GM12878 (cell line): ENCODE measurements around the gene TRPM7. TPM values are rescaled to one million over a fixed set of nuclear protein-coding genes. Genes with fewer than 3 reads are reported as not detected.
A peak's percentile ranks its signal among the peaks of the same experiment; 100 is the strongest.

Experiments used
- ATAC-seq: fragments of 200-7000 bp; cut with Tn5 transposase; 3 replicates; pipeline ENCODE4 v1.9.1; 2020; ENCODE audit warnings: mild to moderate bottlenecking, moderate library complexity
- BruUV-seq: library from RNA; stranded (reverse); fragments of 400-500 nt; replicated peaks from 2 replicates; lab custom pipeline; 2021; lab: Mats Ljungman, UMichigan
- CTCF ChIA-PET: fragments of 300-600 bp; sonication (Branson Sonifier 250); formaldehyde crosslinking; extraction: SDS; loops from one replicate; lab custom pipeline; 2021; ENCODE audit warnings: inconsistent platforms; lab: Yijun Ruan, JAX
- POLR2A ChIA-PET: fragments of 350-600 bp; formaldehyde crosslinking; extraction: SDS; loops from one replicate; lab custom pipeline; 2021; ENCODE audit warnings: inconsistent platforms; lab: Charles Lee
- RAD21 ChIA-PET: fragments of 300-600 bp; sonication (Branson Sonifier 250); formaldehyde crosslinking; loops from one replicate; lab custom pipeline; 2023; ENCODE audit warnings: antibody characterized with exemption; ENCODE audit not compliant: unreplicated experiment; lab: Charles Lee
- SMC1A ChIA-PET: fragments of 300-600 bp; sonication (Branson Sonifier 250); formaldehyde crosslinking; loops from one replicate; lab custom pipeline; 2023; ENCODE audit not compliant: unreplicated experiment, uncharacterized antibody; lab: Charles Lee
- DNase-seq: peaks from one replicate; pipeline ENCODE4 v3.0.0-alpha.2; 2011; ENCODE audit warnings: low read depth, low spot score
- FAIRE-seq: peaks from 3 replicates; lab custom pipeline; 2011; peaks lifted over from hg19 to GRCh38; lab: Jason Lieb, UNC
- H2AFZ ChIP-seq: 2 replicates; pipeline ENCODE4 v1.6.0; 2011; ENCODE audit warnings: low read depth, low read length, control low read depth; ENCODE audit not compliant: control insufficient read depth
- H3K27ac ChIP-seq: 2 replicates; pipeline ENCODE4 v1.5.1; 2011; ENCODE audit warnings: control low read depth; ENCODE audit not compliant: control insufficient read depth, insufficient read depth
- H3K27me3 ChIP-seq, 2 experiments: replicated peaks in 1 of 2; 2 replicates each; pipeline versions ENCODE4 v1.6.0 to v1.6.1; 2011; ENCODE audit warnings: low read length in 1 of 2; ENCODE audit not compliant: control insufficient read depth in 2 of 2, insufficient read depth in 2 of 2
- H3K36me3 ChIP-seq, 2 experiments: 2 replicates each; pipeline ENCODE4 v1.5.1; 2011; ENCODE audit warnings: low read length in 1 of 2; ENCODE audit not compliant: control insufficient read depth in 2 of 2, insufficient read depth in 2 of 2
- H3K4me1 ChIP-seq: 2 replicates; pipeline ENCODE4 v1.6.1; 2011; ENCODE audit warnings: mild to moderate bottlenecking, low read length, moderate library complexity, mixed read lengths; ENCODE audit not compliant: control insufficient read depth, insufficient read depth
- H3K4me2 ChIP-seq: 2 replicates; pipeline ENCODE4 v1.6.0; 2011; ENCODE audit warnings: control low read depth; ENCODE audit not compliant: control insufficient read depth, insufficient read depth
- H3K4me3 ChIP-seq: fragments of 200-600 bp; sonication (generic); 2 replicates; pipeline ENCODE4 v1.5.1; 2016
- H3K79me2 ChIP-seq: 2 replicates; pipeline ENCODE4 v1.6.0; 2011; ENCODE audit warnings: low read length; ENCODE audit not compliant: control insufficient read depth, insufficient read depth
- H3K9ac ChIP-seq: 2 replicates; pipeline ENCODE4 v1.8.0; 2011; ENCODE audit warnings: low read length, control low read depth, mixed read lengths; ENCODE audit not compliant: control insufficient read depth, insufficient read depth
- H3K9me3 ChIP-seq: replicated peaks from 3 replicates; pipeline ENCODE4 v1.5.1; 2011; ENCODE audit warnings: mild to moderate bottlenecking, low read length; ENCODE audit not compliant: control insufficient read depth, insufficient read depth
- H4K20me1 ChIP-seq: 2 replicates; pipeline ENCODE4 v1.6.0; 2011; ENCODE audit not compliant: control insufficient read depth, insufficient read depth
- CREM ChIP-seq: IDR thresholded peaks from 2 replicates; pipeline ENCODE4 v1.6.1; 2014; ENCODE audit warnings: antibody characterized with exemption, low read depth
- EP300 ChIP-seq, 2 experiments: fragments of 150-350 bp in 1 of 2; IDR thresholded peaks; 2 replicates each; pipeline ENCODE4 v1.6.1; 2011 to 2012; ENCODE audit warnings: low read depth in 2 of 2, low read length in 2 of 2, borderline replicate concordance in 1 of 2, improper control_type of control experiment in 1 of 2, inconsistent platforms in 1 of 2; ENCODE audit not compliant: control insufficient read depth in 1 of 2
- FOS ChIP-seq: IDR thresholded peaks from 3 replicates; pipeline ENCODE4 v1.6.1; 2011; ENCODE audit warnings: borderline replicate concordance; ENCODE audit not compliant: insufficient read length; ENCODE audit errors: extremely low read depth
- JUND ChIP-seq: IDR thresholded peaks from 2 replicates; pipeline ENCODE4 v1.6.1; 2012; ENCODE audit warnings: low read depth, mild to moderate bottlenecking, low read length, improper control_type of control experiment, moderate library complexity
- MTA3 ChIP-seq: IDR thresholded peaks from 2 replicates; pipeline ENCODE4 v1.6.1; 2012; ENCODE audit warnings: low read length, inconsistent platforms, borderline replicate concordance
- SP1 ChIP-seq: IDR thresholded peaks from one replicate; pipeline ENCODE4 v1.6.1; 2011; ENCODE audit warnings: low read depth, low read length
- SREBF1 ChIP-seq: IDR thresholded peaks from 2 replicates; pipeline ENCODE4 v1.6.1; 2012; ENCODE audit warnings: mild to moderate bottlenecking, low read length
- SUPT20H ChIP-seq: IDR thresholded peaks from 2 replicates; pipeline ENCODE4 v1.6.1; 2011; ENCODE audit warnings: low read depth, mild to moderate bottlenecking, low read length, moderate library complexity, borderline replicate concordance; ENCODE audit not compliant: control insufficient read depth
- ZNF384 ChIP-seq: IDR thresholded peaks from 2 replicates; pipeline ENCODE4 v1.6.1; 2012; ENCODE audit warnings: low read depth, mild to moderate bottlenecking, low read length, improper control_type of control experiment, borderline replicate concordance
- in situ Hi-C: fragments of 300-500 bp; cut with MboI; formaldehyde crosslinking; loops from 9 replicates; pipeline ENCODE4 v1.14.3; 2018; ENCODE audit warnings: mixed read lengths
- intact Hi-C: fragments of 100-400 bp; cut with micrococcal nuclease; formaldehyde crosslinking; loops from one replicate; pipeline ENCODE4 v1.14.2; 2022; ENCODE audit not compliant: unreplicated experiment
- polyA plus RNA-seq, 11 experiments: library from polyadenylated mRNA; depleted of rRNA in 4 of 11; unstranded in 6 of 11; stranded (reverse) in 5 of 11; fragments of >200 nt; fragmentation: Nextera tagmentation in 4 of 11; fragmentation: Illumina TruSeq in 1 of 11; extraction: Ambion mirVana in 4 of 11; extraction: Trizol in 1 of 11; gene quantifications; 1 replicate in 1 of 11; 2 replicates in 10 of 11; pipeline versions ENCODE4 v1.2.1 to v1.2.3, GENCODE V29; 2011 to 2016; ENCODE audit warnings: inconsistent platforms in 2 of 11, missing spikeins in 2 of 11, low read depth in 1 of 11
- total RNA-seq, 4 experiments: library from RNA; depleted of rRNA in 3 of 4; stranded (reverse); fragments of >200 nt in 3 of 4; fragmentation: Illumina TruSeq in 1 of 4; extraction: Trizol in 1 of 4; gene quantifications; 2 replicates each; pipeline versions ENCODE4 v1.2.1 to v1.2.3, GENCODE V29; 2013 to 2021
- TF ChIP-seq, protein P1 (sequence below): fragments of 450-650 bp; IDR thresholded peaks from 2 replicates; pipeline ENCODE4 v1.6.1; 2017; ENCODE audit warnings: low read depth, mild to moderate bottlenecking, moderate library complexity
- TF ChIP-seq, protein P2 (sequence below), 3 experiments: IDR thresholded peaks in 2 of 3; conservative IDR thresholded peaks in 1 of 3; 2 replicates each; pipeline ENCODE4 v1.5.1; 2011; ENCODE audit warnings: low read depth in 3 of 3, low read length in 3 of 3, mild to moderate bottlenecking in 3 of 3, control low read depth in 2 of 3, moderate library complexity in 2 of 3, inconsistent platforms in 1 of 3, mixed read lengths in 1 of 3; ENCODE audit not compliant: control insufficient read depth in 2 of 3, insufficient read depth in 1 of 3; ENCODE audit errors: extremely low read depth in 1 of 3
- TF ChIP-seq, protein P3 (sequence below): fragments of 450-650 bp; IDR thresholded peaks from 2 replicates; pipeline ENCODE4 v1.6.1; 2017; ENCODE audit warnings: borderline replicate concordance
- TF ChIP-seq, protein P4 (sequence below): IDR thresholded peaks from 2 replicates; pipeline ENCODE4 v1.6.1; 2012; ENCODE audit warnings: improper control_type of control experiment, low read depth, low read length; ENCODE audit not compliant: insufficient replicate concordance

Gene TRPM7
- total and polyA plus RNA-seq, 10 of the 15 experiments (the other 5 are each of a cell fraction or from before 2014, with no cell fraction given): 4.5 to 49.7 (median 22.5) TPM

DNA sequence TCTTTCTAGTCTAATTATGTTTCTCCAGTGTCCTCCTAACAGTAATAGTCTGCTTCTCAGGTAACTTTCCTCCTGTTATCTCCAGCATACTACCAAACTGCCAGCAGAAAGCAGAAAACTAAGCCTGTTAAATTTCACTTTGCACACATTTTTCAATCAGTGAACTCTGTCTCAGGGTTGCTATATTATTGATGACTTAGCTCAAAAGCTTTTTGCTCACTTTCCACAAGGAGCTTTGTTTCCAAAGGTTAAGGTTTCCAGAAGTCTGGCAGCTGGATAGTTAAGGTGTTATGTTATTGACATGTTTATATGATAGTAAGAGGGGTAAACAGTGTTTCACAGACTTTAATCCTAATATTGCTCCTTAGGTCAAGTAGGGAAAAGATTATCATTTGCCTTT, 5.1 kb downstream of the TRPM7 start:
- RAD21 ChIA-PET: interaction anchor here (0.7 to 0.9 kb wide), 2 partner anchors 9 to 204 kb away, joined by 3 read pairs; no protein-coding TSS in a partner anchor
- Histone ChIP-seq H3K27ac (no peak overlapping the region), H4K20me1 (no peaks in the 10 kb centered on the region), H3K4me1 (peaks cover 3% of the 10 kb centered on the region; the same call in 1 of the 2 replicates), H3K9ac (no peak overlapping the region), H2AFZ (no peak overlapping the region), H3K36me3 (peaks cover 0 to 11% of the 10 kb centered on the region in 2 experiments; a peak in 1 of 4 replicates), H3K4me2 (no peak overlapping the region), H3K4me3 (0 out of 2 replicates have a peak overlapping the region, but pooled peaks have one; percentile 39), H3K79me2 (peaks cover 91% of the 10 kb centered on the region), H3K27me3 (no peaks in the 10 kb centered on the region), H3K9me3 (no peaks in the 10 kb centered on the region)
- SMC1A ChIA-PET: interaction anchor here (0.6 to 1.9 kb wide), 6 partner anchors 81 to 224 kb away, joined by 3 to 6 read pairs (median 4); no protein-coding TSS in a partner anchor
- CTCF ChIA-PET: no interaction called here
- FAIRE-seq (no peak), ATAC-seq (no peak), DNase-seq (no peak)
- POLR2A ChIA-PET: interaction anchor here (0.6 to 0.7 kb wide), 4 partner anchors 75 to 114 kb away, joined by 3 to 5 read pairs (median 4); no protein-coding TSS in a partner anchor
- in situ Hi-C loops: no loop called here
- TF ChIP-seq ZNF384: no peak
- no peak for TF ChIP-seq FOS
- TF ChIP-seq, protein P1, sequence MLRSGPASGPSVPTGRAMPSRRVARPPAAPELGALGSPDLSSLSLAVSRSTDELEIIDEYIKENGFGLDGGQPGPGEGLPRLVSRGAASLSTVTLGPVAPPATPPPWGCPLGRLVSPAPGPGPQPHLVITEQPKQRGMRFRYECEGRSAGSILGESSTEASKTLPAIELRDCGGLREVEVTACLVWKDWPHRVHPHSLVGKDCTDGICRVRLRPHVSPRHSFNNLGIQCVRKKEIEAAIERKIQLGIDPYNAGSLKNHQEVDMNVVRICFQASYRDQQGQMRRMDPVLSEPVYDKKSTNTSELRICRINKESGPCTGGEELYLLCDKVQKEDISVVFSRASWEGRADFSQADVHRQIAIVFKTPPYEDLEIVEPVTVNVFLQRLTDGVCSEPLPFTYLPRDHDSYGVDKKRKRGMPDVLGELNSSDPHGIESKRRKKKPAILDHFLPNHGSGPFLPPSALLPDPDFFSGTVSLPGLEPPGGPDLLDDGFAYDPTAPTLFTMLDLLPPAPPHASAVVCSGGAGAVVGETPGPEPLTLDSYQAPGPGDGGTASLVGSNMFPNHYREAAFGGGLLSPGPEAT: no peak
- TF ChIP-seq EP300 (IDR thresholded peaks at IDR 0.05; ENCODE audit: borderline replicate concordance in 1 of 2, control insufficient read depth in 1 of 2, low read depth in 2 of 2, low read length in 2 of 2): no peak
- TF ChIP-seq, protein P2, sequence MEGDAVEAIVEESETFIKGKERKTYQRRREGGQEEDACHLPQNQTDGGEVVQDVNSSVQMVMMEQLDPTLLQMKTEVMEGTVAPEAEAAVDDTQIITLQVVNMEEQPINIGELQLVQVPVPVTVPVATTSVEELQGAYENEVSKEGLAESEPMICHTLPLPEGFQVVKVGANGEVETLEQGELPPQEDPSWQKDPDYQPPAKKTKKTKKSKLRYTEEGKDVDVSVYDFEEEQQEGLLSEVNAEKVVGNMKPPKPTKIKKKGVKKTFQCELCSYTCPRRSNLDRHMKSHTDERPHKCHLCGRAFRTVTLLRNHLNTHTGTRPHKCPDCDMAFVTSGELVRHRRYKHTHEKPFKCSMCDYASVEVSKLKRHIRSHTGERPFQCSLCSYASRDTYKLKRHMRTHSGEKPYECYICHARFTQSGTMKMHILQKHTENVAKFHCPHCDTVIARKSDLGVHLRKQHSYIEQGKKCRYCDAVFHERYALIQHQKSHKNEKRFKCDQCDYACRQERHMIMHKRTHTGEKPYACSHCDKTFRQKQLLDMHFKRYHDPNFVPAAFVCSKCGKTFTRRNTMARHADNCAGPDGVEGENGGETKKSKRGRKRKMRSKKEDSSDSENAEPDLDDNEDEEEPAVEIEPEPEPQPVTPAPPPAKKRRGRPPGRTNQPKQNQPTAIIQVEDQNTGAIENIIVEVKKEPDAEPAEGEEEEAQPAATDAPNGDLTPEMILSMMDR (IDR thresholded peaks at IDR 0.05 in 2 of 3, conservative IDR thresholded peaks at IDR 0.05 in 1 of 3; ENCODE audit: control insufficient read depth in 2 of 3, extremely low read depth in 1 of 3, insufficient read depth in 1 of 3, low read depth in 3 of 3, low read length in 3 of 3): no peak
- no peak for TF ChIP-seq SP1
- TF ChIP-seq JUND: no peak
- TF ChIP-seq SUPT20H: no peak
- TF ChIP-seq MTA3: no peak
- TF ChIP-seq CREM: no peak
- TF ChIP-seq, protein P3, sequence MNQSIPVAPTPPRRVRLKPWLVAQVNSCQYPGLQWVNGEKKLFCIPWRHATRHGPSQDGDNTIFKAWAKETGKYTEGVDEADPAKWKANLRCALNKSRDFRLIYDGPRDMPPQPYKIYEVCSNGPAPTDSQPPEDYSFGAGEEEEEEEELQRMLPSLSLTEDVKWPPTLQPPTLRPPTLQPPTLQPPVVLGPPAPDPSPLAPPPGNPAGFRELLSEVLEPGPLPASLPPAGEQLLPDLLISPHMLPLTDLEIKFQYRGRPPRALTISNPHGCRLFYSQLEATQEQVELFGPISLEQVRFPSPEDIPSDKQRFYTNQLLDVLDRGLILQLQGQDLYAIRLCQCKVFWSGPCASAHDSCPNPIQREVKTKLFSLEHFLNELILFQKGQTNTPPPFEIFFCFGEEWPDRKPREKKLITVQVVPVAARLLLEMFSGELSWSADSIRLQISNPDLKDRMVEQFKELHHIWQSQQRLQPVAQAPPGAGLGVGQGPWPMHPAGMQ: no peak
- TF ChIP-seq, protein P4, sequence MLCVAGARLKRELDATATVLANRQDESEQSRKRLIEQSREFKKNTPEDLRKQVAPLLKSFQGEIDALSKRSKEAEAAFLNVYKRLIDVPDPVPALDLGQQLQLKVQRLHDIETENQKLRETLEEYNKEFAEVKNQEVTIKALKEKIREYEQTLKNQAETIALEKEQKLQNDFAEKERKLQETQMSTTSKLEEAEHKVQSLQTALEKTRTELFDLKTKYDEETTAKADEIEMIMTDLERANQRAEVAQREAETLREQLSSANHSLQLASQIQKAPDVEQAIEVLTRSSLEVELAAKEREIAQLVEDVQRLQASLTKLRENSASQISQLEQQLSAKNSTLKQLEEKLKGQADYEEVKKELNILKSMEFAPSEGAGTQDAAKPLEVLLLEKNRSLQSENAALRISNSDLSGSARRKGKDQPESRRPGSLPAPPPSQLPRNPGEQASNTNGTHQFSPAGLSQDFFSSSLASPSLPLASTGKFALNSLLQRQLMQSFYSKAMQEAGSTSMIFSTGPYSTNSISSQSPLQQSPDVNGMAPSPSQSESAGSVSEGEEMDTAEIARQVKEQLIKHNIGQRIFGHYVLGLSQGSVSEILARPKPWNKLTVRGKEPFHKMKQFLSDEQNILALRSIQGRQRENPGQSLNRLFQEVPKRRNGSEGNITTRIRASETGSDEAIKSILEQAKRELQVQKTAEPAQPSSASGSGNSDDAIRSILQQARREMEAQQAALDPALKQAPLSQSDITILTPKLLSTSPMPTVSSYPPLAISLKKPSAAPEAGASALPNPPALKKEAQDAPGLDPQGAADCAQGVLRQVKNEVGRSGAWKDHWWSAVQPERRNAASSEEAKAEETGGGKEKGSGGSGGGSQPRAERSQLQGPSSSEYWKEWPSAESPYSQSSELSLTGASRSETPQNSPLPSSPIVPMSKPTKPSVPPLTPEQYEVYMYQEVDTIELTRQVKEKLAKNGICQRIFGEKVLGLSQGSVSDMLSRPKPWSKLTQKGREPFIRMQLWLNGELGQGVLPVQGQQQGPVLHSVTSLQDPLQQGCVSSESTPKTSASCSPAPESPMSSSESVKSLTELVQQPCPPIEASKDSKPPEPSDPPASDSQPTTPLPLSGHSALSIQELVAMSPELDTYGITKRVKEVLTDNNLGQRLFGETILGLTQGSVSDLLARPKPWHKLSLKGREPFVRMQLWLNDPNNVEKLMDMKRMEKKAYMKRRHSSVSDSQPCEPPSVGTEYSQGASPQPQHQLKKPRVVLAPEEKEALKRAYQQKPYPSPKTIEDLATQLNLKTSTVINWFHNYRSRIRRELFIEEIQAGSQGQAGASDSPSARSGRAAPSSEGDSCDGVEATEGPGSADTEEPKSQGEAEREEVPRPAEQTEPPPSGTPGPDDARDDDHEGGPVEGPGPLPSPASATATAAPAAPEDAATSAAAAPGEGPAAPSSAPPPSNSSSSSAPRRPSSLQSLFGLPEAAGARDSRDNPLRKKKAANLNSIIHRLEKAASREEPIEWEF: no peak
- TF ChIP-seq SREBF1: no peak
- intact Hi-C loops: no loop called here
- BruUV-seq: no TSS peak
